ENCODE data around the gene NCOR1.
"Not testable (repeated sequence)": the region's sequence is repeated elsewhere in the genome, so short reads cannot be mapped to it uniquely, and the experiment has no call there.

NCOR1 gene

DNA sequence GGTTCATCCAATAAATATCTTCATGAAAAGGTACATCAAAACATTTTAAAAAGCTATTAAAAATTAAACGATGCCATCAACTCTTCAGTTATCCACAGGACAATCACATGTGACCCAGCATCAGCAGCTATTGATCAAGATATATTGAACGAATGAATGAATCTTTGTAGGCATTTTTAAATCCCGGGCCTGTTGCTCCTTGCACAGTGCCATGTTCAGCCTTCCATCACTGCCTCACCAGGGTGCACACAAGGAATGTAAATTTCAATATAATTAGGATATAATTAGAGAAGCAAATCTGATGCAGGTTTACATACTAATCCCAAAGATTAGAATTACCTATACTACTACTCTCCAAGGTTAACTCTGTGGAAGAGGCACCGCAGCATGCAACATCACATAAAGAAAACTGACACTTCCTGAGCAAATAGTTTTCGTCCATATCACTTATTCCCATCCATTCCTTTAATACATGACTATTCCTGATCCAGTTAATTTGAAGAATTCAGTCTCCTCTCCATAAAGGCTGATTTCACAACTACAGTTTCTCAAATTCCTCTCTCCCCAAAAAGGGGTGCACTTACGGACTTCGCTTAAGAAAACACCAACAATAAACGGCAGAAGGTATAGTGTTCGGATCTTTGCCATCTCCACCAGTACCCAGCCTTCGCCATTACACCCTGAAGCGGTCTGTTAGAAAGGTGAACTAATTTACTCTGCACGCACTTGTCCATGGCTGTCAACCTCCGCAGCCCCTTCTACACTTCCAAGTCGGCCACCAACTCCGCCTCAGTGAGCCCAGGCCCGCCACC is 938 bp downstream of the NCOR1 start:
- DNase-seq: no peak

DNA sequence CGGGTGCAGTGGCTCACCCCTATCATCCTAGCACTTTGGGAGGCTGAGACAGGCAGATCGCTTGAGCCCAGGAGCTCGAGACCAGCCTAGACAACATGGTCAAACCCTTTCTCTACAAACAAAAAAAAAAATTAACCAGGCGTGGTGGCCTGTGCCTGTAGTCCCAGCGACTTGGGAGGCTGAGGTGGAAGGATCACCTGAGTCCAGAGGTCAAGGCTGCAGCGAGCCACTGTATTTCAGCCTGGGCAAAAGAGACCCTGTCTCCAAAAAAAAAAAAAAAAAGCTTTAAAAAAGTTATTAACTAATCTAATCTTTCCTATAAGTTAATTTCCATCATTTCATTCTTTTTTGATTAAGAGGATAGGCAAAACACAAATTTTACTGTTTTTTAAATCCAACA is 2.5 kb downstream of the NCOR1 start:
- DNase-seq: no peak

DNA sequence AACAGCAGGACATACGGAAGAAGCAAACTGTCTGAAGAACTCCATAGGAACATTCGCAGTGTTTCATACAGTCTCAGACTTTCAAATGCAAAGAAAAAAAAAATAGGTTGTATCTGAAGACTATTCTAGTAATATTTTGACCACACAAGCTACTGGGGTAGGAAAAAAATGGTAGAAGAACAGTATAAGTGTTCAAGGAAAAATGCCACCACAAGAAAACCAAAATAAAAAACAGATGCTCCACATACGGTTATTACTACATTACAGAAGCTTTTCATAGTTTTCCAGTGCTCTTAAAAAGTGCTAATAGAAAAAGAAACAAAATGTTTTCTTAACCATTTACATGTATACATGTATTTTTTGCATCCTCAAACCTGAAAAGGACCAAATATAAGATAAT is 3.7 kb downstream of the NCOR1 start:
- DNase-seq: no peak

DNA sequence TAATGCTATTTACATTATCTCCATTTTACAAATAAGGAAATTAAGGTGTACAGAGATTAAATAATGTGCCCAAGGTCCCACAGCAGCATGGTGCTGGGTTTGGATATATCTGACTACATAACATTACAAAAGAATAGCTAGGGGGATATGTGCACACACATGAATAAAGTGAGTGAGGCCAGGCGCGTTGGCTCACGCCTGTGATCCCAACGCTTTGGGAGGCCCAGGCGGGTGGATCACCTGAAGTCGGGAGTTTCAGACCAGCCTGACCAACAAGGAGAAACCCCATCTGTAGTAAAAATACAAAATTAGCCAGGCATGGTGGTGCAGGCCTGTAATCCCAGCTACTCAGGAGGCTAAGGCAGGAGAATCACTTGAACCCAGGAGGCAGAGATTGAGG is 10.6 kb downstream of the NCOR1 start:
- DNase-seq: not testable (repeated sequence)

DNA sequence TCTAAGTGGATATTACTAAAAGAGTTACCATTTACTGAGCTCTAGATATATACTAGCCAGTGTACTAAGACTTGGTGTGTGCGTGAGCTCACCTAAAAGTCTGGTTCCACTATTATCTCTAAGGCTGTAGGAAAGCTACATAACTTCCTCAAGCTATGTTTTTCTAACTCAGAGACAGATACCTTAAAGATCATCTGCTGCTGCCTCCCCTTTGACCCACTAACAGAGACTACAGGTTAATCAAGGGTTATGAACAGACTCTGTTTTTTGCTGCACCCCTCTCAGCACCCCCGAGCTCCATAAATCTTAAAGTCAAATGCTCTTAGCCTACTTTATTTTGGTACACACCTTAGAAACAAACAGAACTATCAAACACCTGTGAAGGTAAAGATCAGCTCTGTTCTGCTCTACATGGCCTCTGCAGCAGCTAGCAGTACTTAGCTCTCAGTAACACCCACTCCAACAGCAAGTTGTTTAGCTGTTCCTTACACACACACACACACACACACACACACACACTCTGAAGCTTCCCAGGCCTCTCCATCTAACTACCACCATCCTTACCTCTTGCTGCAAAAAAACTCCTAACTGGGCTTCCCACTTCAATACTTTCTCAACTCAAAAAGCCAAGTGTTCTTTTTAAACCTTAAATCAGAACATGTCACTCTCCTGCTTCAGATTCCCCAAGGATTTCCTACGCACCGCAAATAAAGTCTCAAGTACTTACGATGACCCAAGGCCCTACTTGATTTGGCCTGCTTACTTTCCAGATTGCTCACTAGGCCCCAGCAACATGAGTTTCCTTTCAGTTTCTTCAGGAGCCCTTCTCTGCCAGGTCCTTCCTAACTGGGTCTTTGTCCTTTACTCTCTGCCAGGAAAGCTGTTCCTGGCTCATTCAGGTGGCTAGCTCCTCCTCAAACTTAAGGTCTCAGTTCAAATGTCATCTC is 12.5 kb downstream of the NCOR1 start:
- not testable (repeated sequence) for DNase-seq

DNA sequence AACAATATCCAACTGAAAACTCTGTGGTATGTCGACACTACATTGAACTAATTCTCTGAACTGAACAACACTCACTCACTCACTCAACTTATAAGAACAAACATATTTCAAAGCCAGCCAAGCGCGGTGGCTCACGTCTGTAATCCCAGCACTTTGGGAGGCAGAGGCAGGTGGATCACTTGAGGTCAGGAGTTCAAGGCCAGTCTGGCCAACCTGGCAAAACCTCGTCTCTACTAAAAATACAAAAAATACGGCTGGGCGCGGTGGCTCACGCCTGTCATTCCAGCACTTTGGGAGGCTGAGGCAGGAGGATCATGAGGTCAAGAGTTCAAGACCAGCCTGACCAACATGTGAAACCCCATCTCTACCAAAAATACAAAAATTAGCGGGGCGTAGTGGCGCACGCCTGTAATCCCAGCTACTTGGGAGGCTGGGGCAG is 13.6 kb downstream of the NCOR1 start:
- not testable (repeated sequence) for DNase-seq

DNA sequence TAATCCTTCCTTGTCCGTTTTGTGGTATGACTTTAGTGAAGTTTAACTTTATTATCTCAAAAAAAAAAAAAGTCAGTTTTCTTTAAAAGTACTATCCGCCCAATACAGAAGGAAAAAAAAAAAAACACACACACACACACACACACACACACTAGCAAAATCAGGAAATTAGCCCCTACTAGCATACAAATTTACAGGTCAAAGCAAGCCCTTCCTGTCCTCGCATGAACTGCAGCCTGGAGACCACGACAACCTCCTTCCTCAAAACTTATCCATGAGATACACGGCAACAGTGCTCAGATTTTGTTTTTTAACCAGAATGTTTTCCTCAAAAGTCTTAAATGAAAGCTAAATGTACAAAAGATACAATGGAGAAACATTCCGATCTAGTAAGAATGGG is 16.2 kb downstream of the NCOR1 start:
- no peak for DNase-seq

DNA sequence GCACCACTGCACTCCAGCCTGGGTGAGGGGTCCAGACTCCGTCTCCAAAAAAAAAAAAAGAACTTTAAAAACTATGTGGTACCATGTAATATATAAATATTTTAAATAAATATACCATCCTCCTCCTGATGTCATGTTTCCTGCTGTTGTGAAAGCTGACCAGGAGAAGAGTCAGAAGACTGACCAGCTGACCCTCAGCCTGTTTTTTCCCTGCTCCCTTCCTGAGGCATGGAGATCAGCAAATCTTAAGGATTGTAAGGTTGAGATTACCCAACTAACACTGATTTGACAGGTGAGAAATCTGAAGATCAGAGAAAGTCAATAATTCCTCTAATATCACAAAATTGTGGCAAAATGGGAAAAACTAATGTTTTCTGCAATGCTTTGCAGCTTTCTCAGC is 18.1 kb downstream of the NCOR1 start:
- no peak for DNase-seq

DNA sequence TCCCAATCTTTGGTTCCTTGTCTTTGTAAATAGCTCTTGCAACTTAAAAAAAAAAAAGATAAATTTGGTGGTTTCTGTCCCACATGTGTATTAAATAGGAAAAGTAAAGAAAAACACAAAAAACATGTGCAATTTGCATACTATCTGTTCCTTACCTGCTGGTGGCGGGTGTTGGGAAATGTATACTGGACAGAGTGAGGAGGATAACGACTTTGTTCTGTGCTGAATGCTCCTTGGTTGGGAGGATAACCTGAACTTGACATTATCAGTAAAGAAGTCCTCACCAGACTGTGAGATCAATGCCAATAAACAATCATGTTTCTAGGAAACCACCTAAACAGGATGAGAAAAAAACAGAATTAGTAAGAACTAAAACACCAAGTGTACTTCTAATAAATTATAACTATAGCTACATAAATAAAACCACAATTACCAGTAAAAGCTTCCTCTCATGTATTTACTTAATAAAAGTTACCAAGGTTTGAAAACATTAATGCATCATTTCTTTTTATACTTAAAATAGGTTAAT is 21.0 kb downstream of the NCOR1 start:
- DNase-seq: not testable (repeated sequence)

DNA sequence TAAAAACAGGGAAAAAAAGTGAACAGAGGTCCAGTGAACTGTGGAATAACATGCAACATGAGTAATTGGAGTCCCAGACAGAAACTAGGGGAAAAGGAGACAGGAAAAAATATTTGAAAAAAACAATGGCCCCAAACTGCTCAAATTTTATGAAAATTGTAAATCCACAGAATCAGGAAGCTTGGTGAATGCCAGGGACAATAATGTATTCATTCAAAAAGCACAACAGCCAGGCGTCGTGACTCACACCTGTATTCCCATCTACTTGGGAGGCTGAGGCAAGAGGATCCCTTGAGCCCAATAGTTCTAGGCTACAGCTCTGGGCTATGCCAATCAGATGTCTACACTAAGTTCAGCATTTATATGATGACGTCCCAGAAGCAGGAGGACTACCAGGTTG is 23.7 kb downstream of the NCOR1 start:
- DNase-seq: no peak

DNA sequence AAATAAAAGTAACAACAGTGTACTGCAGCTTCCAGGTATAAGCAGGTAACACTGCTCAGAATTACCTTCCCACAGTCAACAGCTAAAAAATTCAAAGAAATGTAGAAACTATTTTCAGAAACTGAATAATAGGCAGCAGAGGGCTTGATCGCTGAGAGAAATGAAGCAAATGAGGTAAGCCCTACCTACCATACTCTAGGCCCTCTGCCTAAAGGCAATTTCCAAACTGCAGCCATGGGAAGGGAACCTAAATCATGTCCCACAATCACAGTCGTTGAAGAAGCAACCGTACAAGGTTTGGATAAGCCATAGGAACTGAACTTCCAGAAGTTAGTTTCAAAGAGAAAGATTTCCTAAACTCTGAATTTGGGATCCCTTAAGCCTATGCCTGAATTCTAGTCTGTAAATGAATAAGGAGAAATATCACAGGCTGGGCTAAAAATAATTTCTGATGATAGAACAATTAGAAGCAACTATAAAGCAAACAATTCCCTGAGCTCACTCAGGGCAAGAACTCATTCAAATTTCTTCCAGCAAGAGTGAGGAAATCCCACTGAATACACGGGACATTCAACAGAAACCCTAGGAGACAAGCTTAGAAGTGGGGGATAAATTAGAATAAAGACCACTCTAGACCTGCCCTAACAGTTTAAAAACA is 24.5 kb downstream of the NCOR1 start:
- no peak for DNase-seq

DNA sequence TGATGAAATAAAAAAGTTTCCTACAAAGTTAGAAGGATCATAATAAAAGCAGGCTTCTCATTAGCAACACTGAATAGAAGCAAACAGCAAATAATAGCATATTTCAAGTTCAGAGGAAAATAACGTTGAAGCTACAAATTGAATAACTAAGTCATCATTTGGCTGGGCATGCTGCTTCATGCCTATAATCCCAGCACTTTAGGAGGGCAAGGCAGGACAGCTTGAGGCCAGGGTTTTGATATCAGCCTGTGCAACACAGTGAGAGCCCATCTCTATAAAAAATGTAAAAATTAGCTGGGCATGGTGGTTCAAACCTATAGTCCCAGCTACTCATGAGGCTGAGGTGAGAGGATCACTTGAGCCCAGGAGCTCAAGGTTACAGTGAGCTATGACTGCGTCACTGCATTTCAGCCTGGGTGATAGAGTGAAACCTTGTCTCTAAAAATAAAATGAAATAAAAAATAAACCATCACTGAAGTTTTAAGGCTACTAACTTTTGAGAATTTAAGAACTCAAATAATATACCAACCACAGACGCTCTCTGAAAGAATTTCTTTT is 25.5 kb downstream of the NCOR1 start:
- no peak for DNase-seq

DNA sequence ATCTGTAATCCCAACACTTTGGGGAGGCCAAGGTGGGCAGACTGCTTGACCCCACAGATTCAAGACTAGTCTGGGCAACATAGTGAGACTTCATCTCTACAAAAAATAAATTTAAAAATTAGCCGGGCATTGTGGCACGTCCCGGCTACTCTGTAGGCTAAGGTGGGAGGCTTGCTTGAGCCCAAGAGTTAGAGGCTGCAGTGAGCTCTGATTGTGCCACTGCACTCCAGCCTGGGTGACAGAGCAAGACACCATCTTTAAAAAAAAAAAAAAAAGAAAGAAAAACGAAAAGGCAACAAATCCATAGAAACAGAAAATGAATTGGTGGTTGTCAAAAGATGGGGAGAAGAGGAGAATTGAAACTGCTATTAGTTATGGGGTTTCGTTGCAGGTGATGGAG is 27.7 kb downstream of the NCOR1 start:
- no peak for DNase-seq

DNA sequence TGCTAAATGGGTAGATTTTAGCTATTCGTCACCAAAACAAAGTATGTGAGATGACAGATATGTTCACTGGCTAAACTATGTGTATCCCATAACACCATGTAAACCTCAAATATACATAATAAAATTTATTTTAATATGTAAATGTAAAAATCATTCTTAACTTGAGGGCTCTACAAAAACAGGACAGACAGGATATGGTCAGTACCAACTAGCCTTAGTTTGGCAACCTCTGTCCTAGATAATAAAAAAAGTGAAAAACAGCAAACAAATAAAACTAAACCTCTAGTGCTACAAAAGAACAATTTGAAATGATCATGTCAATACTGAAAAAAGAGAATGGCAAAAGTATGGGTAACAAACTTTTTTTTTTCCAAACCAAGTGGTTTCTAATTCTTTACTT is 33.8 kb downstream of the NCOR1 start:
- DNase-seq: no peak

DNA sequence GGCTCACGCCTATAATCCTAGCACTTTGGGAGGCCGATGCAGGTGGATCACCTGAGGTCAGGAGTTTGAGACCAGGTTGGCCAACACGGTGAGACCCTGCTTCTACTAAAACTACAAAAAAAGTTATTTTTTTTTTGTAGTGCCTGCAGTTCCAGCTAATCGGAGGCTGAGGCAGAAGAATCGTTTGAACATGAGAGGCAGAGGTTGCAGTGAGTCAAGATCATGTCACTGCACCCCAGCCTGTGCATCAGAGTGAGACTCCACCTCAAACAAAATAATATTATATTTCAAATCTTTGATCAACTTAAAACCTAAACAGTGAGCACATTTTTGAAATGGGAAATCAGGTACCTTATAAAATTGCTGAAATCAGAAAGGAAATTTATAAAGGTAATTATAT is 36.5 kb downstream of the NCOR1 start:
- no peak for DNase-seq

DNA sequence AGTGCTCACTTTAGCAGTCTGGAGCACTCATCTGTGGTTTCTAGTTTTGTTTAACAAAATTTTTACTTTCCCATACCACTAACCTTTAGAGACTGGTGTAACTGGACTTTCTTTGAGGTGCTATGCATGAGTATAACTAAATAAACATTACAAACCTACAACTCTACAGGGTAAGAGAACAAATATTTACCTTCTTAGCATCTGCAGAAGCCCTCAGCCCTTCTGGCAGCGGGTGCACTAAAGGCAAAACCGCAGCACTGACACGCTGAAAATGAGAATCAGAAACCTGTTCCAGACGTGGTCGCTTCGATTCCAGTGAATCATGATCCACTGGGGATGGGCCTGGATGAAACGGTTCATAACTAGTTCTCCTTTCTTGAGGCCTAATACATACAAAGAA is 43.7 kb downstream of the NCOR1 start:
- DNase-seq: no peak

DNA sequence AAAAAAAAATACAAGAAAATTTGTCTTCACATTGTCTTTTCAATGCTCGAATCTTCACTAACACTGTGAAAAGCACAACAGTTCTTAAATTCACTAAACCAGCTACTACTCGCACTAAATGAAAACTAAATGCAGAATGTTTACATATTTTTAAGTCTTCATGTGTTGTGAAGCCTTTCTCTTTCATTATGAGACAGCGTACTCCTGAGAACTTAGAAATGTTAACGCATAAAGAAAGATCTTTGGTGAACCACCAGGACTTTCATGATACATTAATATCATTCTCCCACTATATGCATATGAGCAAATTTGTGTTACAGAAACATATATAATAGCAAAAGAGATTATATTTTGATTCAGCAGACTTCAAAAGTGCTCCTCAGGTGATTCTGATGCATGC is 48.6 kb downstream of the NCOR1 start:
- not testable (repeated sequence) for DNase-seq

DNA sequence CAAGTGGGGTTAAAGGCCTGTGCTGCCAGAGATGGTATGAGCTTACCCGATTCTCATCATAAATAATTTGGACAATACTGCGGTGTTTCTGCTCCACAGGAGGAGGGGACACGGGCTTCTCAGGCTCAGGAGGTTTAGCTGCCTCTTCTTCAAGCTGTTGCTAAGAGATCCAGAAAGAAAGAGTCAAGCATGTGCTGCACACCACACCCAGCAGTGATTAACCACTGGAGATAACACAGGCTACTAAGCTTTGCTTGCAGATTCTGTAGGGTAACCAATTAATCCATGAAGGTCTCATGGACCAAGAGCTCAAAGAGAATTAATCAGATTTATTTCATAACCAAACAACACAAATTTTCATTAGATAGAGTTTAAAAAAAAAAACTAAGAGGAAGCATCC is 56.6 kb downstream of the NCOR1 start:
- no peak for DNase-seq

DNA sequence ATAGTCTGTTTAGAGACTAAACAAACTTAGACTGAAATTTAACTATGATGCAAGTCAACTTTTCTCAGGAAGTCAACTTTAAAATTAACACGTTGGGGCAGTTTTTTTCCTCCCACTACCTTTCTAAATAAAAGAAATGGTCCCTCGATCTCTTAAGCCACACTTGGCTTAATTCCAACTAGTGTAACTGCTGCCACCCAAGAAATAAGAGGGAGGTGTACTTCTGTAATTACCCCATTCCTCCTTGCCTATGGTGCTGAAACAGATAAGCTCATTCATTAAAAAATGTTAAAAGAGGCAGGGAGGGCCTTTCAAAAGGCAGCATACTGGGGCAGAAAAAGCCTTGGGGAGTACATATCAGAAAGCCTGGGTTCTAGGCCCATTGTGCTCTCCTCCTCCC is 59.8 kb downstream of the NCOR1 start:
- no peak for DNase-seq

DNA sequence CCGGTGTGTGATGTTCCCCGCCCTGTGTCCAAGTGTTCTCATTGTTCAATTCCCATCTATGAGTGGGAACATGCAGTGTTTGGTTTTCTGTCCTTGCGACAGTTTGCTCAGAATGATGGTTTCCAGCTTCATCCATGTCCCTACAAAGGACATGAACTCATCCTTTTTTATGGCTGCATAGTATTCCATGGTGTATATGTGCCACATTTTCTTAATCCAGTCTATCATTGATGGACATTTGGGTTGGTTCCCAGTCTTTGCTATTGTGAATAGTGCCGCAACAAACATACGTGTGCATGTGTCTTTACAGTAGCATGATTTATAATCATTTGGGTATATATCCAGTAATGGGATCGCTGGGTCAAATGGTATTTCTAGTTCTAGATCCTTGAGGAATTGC is 63.0 kb downstream of the NCOR1 start:
- not testable (repeated sequence) for DNase-seq

DNA sequence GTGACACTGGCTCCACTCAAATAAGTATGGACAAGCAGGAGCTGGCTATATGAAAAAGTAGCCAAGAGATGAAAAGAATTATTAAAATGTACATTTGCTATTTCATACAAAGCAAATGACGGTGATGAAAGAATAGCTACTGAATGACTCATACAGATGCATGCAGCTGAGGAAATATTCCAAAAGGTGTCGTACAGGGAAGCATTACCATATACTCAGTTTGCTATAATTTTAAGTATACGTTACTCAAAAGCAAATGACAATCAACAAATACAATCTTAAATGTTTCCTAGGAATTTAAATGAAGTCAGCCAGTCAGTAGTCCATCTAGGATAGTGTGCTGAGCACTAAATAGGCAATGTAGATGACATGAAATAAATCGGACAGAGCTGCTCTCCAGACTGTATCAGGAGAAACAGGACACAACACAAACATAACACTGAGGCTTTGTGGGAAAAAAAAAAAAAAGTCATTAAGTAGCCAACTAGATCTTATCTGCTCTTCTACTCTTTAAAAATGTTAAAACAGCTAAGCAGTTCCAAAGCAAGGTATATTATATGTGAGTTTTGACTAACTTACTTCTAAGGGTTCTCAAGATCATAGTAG is 65.0 kb downstream of the NCOR1 start:
- no peak for DNase-seq

DNA sequence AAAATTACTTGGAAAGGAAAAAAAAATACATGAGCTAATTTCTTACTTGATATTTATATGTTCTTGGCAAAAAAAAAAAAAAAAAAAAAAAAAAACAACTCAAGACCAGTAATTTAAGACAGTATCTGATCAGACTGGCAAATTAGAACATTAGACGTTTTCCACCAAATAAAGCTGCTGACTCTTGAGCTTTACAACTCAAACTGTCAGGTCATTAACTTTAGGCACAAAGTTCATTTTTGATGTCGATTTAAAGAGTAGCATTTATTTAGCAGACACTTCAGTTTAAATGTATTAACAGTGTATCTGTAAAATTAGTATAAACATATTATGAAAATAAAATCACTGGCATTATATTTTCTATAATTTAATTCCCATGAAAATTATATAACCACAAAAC is 66.7 kb downstream of the NCOR1 start:
- no peak for DNase-seq
